ENCODE data around the gene FAM20B.

Gene FAM20B

GRCh38 chr1:179099891-179100290, 74.2 kb downstream of the FAM20B start:
- Histone ChIP-seq H3K9me2 (replicated peaks; ENCODE audit: insufficient read depth, low read length) (no peaks in the 10 kb centered on the region), H3K27me3 (replicated peaks; ENCODE audit: insufficient read depth, low read length) (no peaks in the 10 kb centered on the region), H3K27ac (ENCODE audit: low read length) (no peak overlapping the region), H3K9ac (ENCODE audit: low read length) (no peak overlapping the region), H3K4me2 (ENCODE audit: low read depth, low read length) (no peak overlapping the region), H2AFZ (ENCODE audit: low read length) (no peak overlapping the region), H4K20me1 (ENCODE audit: insufficient read depth, low read length) (no peaks in the 10 kb centered on the region), H3K9me3 (replicated peaks; ENCODE audit: insufficient read depth, low read length) (no peaks in the 10 kb centered on the region), H3K4me3 (ENCODE audit: low read length) (no peak overlapping the region), H3K79me2 (ENCODE audit: low read length) (peaks cover 4% of the 10 kb centered on the region), H3K36me3 (replicated peaks; ENCODE audit: insufficient read depth, low read length) (peaks cover 12% of the 10 kb centered on the region), H3F3A (ENCODE audit: insufficient read depth, low read length) (peaks cover 19% of the 10 kb centered on the region), H3K4me1 (ENCODE audit: low read length) (no peaks in the 10 kb centered on the region)
- DNase-seq, result no peak
- TF ChIP-seq CTCF (IDR thresholded peaks at IDR 0.05; ENCODE audit: low read length) (no peak), EZH2 (optimal IDR thresholded peaks at IDR 0.05; ENCODE audit: low read depth, low read length) (no peak), EZH2phosphoT487 (IDR thresholded peaks at IDR 0.05; ENCODE audit: low read length) (no peak)

DNA sequence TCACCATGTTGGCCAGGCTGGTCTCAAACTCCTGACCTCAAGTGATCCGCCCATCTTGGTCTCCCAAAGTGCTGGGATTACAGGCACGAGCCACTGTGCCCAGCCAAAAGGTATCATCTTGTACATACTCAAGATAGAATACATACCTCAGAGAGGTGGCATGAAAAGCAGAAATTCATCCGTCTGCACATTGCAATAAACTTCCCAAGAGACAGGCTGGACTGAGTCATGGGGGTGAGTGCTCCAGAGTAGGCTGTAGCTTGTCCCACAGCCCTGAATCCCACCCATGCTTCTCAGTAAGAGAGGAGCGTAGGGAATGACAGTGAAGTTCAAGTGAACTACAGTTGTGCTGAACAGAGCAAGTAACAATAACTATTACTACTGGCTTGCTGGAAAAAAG, 75.9 kb downstream of the FAM20B start:
- TF ChIP-seq EZH2 (optimal IDR thresholded peaks at IDR 0.05; ENCODE audit: low read depth, low read length) (no peak), CTCF (IDR thresholded peaks at IDR 0.05; ENCODE audit: low read length) (no peak), EZH2phosphoT487 (IDR thresholded peaks at IDR 0.05; ENCODE audit: low read length) (no peak)
- H3K9me2 ChIP-seq (replicated peaks; ENCODE audit: insufficient read depth, low read length), result no peaks in the 10 kb centered on the region
- H3K4me1 ChIP-seq (ENCODE audit: low read length), result no peaks in the 10 kb centered on the region
- no peaks in the 10 kb centered on the region for H3K9me3 ChIP-seq (replicated peaks; ENCODE audit: insufficient read depth, low read length)
- H3K27ac ChIP-seq (ENCODE audit: low read length), result no peak overlapping the region
- no peak overlapping the region for H3K4me3 ChIP-seq (ENCODE audit: low read length)
- no peaks in the 10 kb centered on the region for H3K79me2 ChIP-seq (ENCODE audit: low read length)
- H4K20me1 ChIP-seq (ENCODE audit: insufficient read depth, low read length), result no peaks in the 10 kb centered on the region
- peaks cover 2% of the 10 kb centered on the region for H3F3A ChIP-seq (ENCODE audit: insufficient read depth, low read length)
- no peak for DNase-seq
- H3K27me3 ChIP-seq (replicated peaks; ENCODE audit: insufficient read depth, low read length), result no peaks in the 10 kb centered on the region
- no peak overlapping the region for H3K9ac ChIP-seq (ENCODE audit: low read length)
- no peak overlapping the region for H2AFZ ChIP-seq (ENCODE audit: low read length)
- H3K36me3 ChIP-seq (replicated peaks; ENCODE audit: insufficient read depth, low read length), result no peaks in the 10 kb centered on the region
- no peak overlapping the region for H3K4me2 ChIP-seq (ENCODE audit: low read depth, low read length)

GRCh38 chr1:179103999-179104398, 78.3 kb downstream of the FAM20B start:
- TF ChIP-seq EZH2 (optimal IDR thresholded peaks at IDR 0.05; ENCODE audit: low read depth, low read length) (no peak), EZH2phosphoT487 (IDR thresholded peaks at IDR 0.05; ENCODE audit: low read length) (no peak), CTCF (IDR thresholded peaks at IDR 0.05; ENCODE audit: low read length) (no peak)
- H3K27me3 ChIP-seq (replicated peaks; ENCODE audit: insufficient read depth, low read length), result no peaks in the 10 kb centered on the region
- no peak overlapping the region for H3K27ac ChIP-seq (ENCODE audit: low read length)
- no peak overlapping the region for H3K4me2 ChIP-seq (ENCODE audit: low read depth, low read length)
- H3K9ac ChIP-seq (ENCODE audit: low read length), result no peak overlapping the region
- no peak overlapping the region for H2AFZ ChIP-seq (ENCODE audit: low read length)
- no peaks in the 10 kb centered on the region for H3K9me3 ChIP-seq (replicated peaks; ENCODE audit: insufficient read depth, low read length)
- no peak overlapping the region for H3K4me3 ChIP-seq (ENCODE audit: low read length)
- H3F3A ChIP-seq (ENCODE audit: insufficient read depth, low read length), result no peaks in the 10 kb centered on the region
- no peak for DNase-seq
- no peaks in the 10 kb centered on the region for H4K20me1 ChIP-seq (ENCODE audit: insufficient read depth, low read length)
- no peaks in the 10 kb centered on the region for H3K36me3 ChIP-seq (replicated peaks; ENCODE audit: insufficient read depth, low read length)
- no peaks in the 10 kb centered on the region for H3K4me1 ChIP-seq (ENCODE audit: low read length)
- no peaks in the 10 kb centered on the region for H3K9me2 ChIP-seq (replicated peaks; ENCODE audit: insufficient read depth, low read length)
- H3K79me2 ChIP-seq (ENCODE audit: low read length), result no peaks in the 10 kb centered on the region
